Esophagus squamous epithelium (tissue), 4 donors: Measurements from ENCODE around the gene MMP11.

Source experiments
- POLR2A ChIP-seq, 4 donors: fragments of 450-650 bp; IDR thresholded peaks; one replicate each; pipeline ENCODE4 v1.6.1; 2017; ENCODE audit warnings: antibody characterized with exemption in 4 of 4, mild to moderate bottlenecking in 4 of 4, moderate library complexity in 3 of 4
- TF ChIP-seq, protein P1 (sequence below), 6 experiments: fragments of 450-650 bp in 4 of 6; fragments of 200-600 bp in 2 of 6; sonication (generic) in 2 of 6; IDR thresholded peaks; one replicate each; pipeline ENCODE4 v1.5.1; 2016 to 2019; ENCODE audit warnings: antibody characterized with exemption in 6 of 6, mild to moderate bottlenecking in 4 of 6, moderate library complexity in 4 of 6

DNA sequence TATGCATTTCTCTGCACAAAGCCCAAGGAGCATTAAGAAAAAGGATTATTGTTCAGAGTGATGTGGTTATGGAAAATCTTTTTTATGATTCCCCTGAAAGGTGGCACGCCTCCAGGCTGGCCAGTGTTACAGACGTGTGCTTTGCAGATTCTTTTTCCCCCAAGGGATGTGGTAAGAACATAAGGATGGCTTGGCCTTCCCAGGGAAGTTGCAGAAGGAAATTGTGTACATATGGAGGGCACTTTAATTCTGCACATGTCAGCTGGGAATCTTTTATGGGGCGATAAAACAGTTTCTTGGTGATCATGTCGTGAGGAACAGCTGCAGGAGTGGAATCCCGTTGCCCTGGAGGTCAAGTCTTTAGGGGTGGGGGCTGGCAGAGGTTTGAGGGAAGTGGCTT lies 23.8 kb downstream of the MMP11 start:
- TF ChIP-seq, protein P1, sequence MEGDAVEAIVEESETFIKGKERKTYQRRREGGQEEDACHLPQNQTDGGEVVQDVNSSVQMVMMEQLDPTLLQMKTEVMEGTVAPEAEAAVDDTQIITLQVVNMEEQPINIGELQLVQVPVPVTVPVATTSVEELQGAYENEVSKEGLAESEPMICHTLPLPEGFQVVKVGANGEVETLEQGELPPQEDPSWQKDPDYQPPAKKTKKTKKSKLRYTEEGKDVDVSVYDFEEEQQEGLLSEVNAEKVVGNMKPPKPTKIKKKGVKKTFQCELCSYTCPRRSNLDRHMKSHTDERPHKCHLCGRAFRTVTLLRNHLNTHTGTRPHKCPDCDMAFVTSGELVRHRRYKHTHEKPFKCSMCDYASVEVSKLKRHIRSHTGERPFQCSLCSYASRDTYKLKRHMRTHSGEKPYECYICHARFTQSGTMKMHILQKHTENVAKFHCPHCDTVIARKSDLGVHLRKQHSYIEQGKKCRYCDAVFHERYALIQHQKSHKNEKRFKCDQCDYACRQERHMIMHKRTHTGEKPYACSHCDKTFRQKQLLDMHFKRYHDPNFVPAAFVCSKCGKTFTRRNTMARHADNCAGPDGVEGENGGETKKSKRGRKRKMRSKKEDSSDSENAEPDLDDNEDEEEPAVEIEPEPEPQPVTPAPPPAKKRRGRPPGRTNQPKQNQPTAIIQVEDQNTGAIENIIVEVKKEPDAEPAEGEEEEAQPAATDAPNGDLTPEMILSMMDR (IDR thresholded peaks at IDR 0.05): no peak
- TF ChIP-seq POLR2A (IDR thresholded peaks at IDR 0.05): no peak
